Tibial artery (tissue), 4 donors: ENCODE measurements around the gene CYP1A1.
A peak's percentile ranks its signal among the peaks of the same experiment; 100 is the strongest.

ENCODE experiments used
- DNase-seq, 2 donors: peaks; one replicate each; pipeline ENCODE4 v3.0.0-alpha.2; 2019
- H3K27ac ChIP-seq, 2 donors: fragments of 200-600 bp; sonication (generic) in 1 of 2; 1 replicate in 1 of 2; 2 replicates in 1 of 2; pipeline ENCODE4 v1.5.1; 2018 to 2019; ENCODE audit warnings: mild to moderate bottlenecking in 1 of 2
- H3K27me3 ChIP-seq, 2 donors: fragments of 200-600 bp; sonication (generic) in 1 of 2; one replicate each; pipeline versions ENCODE4 v1.5.1 to v1.6.0; 2016 to 2019
- H3K36me3 ChIP-seq, 3 donors: fragments of 200-600 bp; sonication (generic) in 2 of 3; one replicate each; pipeline ENCODE4 v1.5.1; 2016 to 2019; ENCODE audit warnings: mild to moderate bottlenecking in 2 of 3
- H3K4me1 ChIP-seq, 4 donors: fragments of 200-600 bp; sonication (generic) in 2 of 4; 1 replicate in 3 of 4; 2 replicates in 1 of 4; pipeline ENCODE4 v1.5.1; 2016 to 2019
- H3K4me3 ChIP-seq, 2 donors: fragments of 200-600 bp; sonication (generic) in 1 of 2; 1 replicate in 1 of 2; 2 replicates in 1 of 2; pipeline ENCODE4 v1.5.1; 2018 to 2019; ENCODE audit warnings: mild to moderate bottlenecking in 2 of 2
- H3K9me3 ChIP-seq, 3 donors: fragments of 200-600 bp; sonication (generic) in 1 of 3; one replicate each; pipeline ENCODE4 v1.5.1; 2016 to 2019
- intact Hi-C: fragments of 100-400 bp; cut with DNase I; formaldehyde crosslinking; loops from one replicate; pipeline ENCODE4 v1.15.0; 2023; ENCODE audit warnings: low total_unique reads
- TF ChIP-seq, protein P1 (sequence below), 2 experiments: fragments of 200-600 bp in 1 of 2; fragments of 450-650 bp in 1 of 2; IDR thresholded peaks; one replicate each; pipeline ENCODE4 v1.5.1; 2017 to 2019; ENCODE audit warnings: antibody characterized with exemption in 2 of 2, mild to moderate bottlenecking in 1 of 2, moderate library complexity in 1 of 2

CYP1A1 gene

DNA sequence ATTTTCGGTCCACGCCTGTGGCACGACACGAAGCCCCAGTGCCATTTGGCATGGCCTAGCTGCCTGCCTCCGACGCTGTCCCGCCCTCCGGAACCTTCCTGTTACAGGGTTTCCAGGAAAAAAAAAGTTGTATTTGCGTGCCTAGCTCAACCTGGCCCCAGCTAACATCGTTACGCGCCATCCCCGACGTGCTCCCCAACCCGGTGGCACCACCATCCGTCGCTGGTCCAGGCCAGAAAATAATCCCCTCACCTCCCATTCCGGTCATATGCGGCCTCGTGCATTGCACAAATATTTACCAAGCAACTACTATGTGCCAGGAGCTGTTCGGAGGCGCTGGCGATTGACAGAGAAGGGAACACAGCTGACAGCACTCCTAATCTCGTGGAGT lies 1.4 kb upstream of the CYP1A1 start:
- H3K9me3 ChIP-seq: no peaks in the 10 kb centered on the region
- H3K4me3 ChIP-seq: peak overlapping the region; percentile 54 to 61
- no peak overlapping the region for H3K27ac ChIP-seq
- DNase-seq: no peak
- H3K27me3 ChIP-seq: peaks cover 0 to 53% of the 10 kb centered on the region in 2 donors
- TF ChIP-seq, protein P1, sequence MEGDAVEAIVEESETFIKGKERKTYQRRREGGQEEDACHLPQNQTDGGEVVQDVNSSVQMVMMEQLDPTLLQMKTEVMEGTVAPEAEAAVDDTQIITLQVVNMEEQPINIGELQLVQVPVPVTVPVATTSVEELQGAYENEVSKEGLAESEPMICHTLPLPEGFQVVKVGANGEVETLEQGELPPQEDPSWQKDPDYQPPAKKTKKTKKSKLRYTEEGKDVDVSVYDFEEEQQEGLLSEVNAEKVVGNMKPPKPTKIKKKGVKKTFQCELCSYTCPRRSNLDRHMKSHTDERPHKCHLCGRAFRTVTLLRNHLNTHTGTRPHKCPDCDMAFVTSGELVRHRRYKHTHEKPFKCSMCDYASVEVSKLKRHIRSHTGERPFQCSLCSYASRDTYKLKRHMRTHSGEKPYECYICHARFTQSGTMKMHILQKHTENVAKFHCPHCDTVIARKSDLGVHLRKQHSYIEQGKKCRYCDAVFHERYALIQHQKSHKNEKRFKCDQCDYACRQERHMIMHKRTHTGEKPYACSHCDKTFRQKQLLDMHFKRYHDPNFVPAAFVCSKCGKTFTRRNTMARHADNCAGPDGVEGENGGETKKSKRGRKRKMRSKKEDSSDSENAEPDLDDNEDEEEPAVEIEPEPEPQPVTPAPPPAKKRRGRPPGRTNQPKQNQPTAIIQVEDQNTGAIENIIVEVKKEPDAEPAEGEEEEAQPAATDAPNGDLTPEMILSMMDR (IDR thresholded peaks at IDR 0.05): no peak
- H3K4me1 ChIP-seq: peaks cover 0 to 17% (median 13%) of the 10 kb centered on the region in 4 donors
- H3K36me3 ChIP-seq: no peaks in the 10 kb centered on the region
- intact Hi-C loops: no loop called here

DNA sequence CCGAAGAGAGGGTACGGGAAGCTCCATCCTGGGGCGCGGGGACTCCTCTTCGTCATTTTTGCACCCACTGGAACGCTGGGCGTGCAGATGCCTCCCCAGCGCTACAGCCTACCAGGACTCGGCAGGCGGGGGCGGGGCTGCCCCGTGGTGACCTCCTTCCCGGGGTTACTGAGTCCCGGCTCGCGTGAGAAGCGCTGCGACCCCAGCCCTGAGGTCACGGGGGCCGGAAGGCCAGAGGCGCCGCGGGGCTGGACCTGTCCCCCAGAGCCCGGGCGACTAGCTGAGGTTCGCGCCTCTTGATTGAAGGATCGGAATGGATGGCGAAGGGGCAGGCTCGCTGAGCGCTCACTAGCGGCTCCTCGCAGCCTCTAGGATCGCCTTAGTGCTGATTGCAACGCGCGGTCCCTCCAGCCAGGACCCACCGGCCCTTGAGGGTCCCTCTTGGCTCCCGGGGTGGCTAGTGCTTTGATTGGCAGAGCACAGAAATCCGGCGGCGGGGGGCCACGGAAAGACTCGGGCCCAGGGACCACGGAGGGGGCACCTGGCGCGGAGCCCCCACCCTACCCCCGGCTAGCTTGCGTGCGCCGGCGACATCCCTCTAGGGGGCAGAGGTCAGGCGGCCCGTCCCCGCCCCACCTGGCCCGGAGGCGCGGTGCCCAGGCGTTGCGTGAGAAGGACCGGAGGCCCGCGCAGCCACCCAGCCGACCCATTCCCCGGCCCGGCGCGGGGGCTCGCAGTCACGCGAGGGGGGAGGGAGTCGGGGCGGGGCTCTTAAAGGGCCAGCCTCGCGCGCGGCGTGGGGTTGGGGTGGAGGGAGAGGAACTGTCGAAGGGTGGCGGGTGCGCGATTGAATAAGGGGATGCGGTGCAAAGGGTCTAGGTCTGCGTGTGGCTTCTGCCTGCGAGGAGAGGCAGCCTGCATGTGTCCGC lies 781 bp upstream of the CYP1A1 start:
- peak in 1 of 2 donors; percentile 27 for DNase-seq
- H3K36me3 ChIP-seq: no peaks in the 10 kb centered on the region
- H3K27ac ChIP-seq: no peak overlapping the region

DNA sequence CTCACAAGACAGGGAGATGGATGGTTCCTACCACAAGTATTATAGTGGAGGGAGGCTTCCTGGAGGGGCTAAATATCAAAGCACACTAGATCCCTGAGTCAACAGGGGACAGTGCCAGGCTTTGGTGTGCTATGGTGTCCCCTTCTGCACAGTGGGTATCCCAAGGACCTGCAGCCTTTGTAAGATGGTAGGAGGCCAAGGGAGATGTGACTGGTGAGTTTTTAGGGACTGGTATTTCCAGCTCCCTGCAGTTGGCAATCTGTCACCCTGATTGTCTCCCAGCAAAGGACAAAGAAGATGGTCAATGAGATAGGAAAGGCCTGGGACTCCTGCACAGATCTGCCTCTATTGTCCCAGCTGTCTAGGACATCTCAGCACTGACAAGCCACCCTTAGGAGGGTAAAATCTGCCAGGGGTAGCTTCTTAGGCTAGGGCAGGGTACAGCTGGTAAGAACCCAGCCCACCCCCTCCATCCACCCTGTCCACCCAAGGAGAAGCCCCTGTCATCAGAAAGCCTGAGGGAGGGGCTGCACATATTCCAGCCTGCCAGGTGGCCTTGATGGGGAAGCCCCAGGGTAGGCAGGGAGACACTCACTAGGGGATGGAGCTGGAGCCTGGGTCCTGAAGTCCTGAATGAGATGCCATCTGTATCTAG lies 631 bp downstream of the CYP1A1 start:
- TF ChIP-seq, protein P1 (IDR thresholded peaks at IDR 0.05): no peak

More for the DNA sequence above, 781 bp upstream of the CYP1A1 start:
- peaks cover 0 to 46% of the 10 kb centered on the region in 2 donors for H3K27me3 ChIP-seq
- H3K4me3 ChIP-seq: peak overlapping the region; percentile 54 to 61
- intact Hi-C loops: no loop called here
- no peaks in the 10 kb centered on the region for H3K9me3 ChIP-seq
- peaks cover 0 to 17% (median 13%) of the 10 kb centered on the region in 4 donors for H3K4me1 ChIP-seq
- TF ChIP-seq, protein P1 (IDR thresholded peaks at IDR 0.05): no peak

DNA sequence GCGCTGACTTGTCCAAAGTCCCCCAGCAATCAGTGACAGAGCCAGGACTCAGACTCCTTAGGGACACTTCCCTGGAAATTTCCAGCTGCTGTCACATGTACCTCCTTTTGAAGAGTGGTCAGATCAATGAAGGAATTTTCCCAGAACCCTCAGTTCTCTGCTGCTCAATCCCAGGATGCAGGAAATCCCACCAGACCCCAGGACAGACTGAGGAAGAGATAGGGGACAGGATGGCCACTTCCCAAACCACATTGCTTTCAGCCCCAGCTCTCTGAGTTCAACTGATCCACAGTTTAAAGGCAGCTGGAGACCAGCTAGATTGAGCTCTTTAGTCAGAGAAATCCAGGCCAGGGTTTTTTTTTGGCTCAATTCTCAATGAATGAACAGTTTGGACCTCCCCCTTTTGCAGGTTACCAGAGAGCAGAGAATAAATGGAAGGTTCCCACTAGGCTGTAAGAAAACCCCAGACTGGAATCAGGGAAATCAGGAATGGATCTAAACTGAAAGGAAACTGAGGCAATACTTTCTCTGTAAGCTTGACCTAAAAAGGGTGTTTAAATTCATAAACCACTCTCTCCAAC lies 1.5 kb downstream of the CYP1A1 start:
- no peak for DNase-seq

More for the DNA sequence above, 631 bp downstream of the CYP1A1 start:
- Histone ChIP-seq H3K27ac (no peak overlapping the region), H3K27me3 (peaks cover 0 to 33% of the 10 kb centered on the region in 2 donors), H3K4me3 (no peak overlapping the region), H3K9me3 (no peaks in the 10 kb centered on the region), H3K4me1 (peaks cover 0 to 17% (median 13%) of the 10 kb centered on the region in 4 donors), H3K36me3 (no peaks in the 10 kb centered on the region)
- intact Hi-C loops: no loop called here
- no peak for DNase-seq

DNA sequence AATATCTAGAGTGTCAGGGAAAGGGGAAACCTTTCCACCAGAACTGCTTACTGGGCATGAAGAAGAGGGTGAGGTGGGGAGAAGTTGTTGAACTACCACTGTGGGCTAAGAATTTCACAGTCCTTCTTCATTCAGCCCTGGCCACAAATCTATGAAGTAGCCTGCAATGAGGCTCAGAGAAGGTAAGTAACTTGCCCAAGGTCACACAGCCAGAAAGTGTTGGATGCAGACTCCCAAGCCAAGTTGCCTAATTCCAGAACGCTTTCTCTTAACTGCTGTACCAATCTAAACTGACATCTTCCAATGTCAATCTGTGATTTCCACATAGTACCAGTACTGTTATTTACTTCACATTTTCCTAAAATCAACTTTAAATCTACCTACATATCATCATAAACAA lies 2.1 kb downstream of the CYP1A1 start:
- TF ChIP-seq, protein P1 (IDR thresholded peaks at IDR 0.05): no peak
- Histone ChIP-seq H3K27me3 (peaks cover 0 to 31% of the 10 kb centered on the region in 2 donors), H3K9me3 (no peaks in the 10 kb centered on the region), H3K27ac (no peak overlapping the region), H3K36me3 (no peaks in the 10 kb centered on the region), H3K4me3 (no peak overlapping the region), H3K4me1 (peaks cover 0 to 17% (median 13%) of the 10 kb centered on the region in 4 donors)
- intact Hi-C loops: no loop called here
- DNase-seq: no peak

More for the DNA sequence above, 1.5 kb downstream of the CYP1A1 start:
- Histone ChIP-seq H3K4me1 (peaks cover 0 to 17% (median 13%) of the 10 kb centered on the region in 4 donors), H3K27ac (no peak overlapping the region), H3K36me3 (no peaks in the 10 kb centered on the region), H3K4me3 (no peak overlapping the region), H3K27me3 (peaks cover 0 to 33% of the 10 kb centered on the region in 2 donors), H3K9me3 (no peaks in the 10 kb centered on the region)
- TF ChIP-seq, protein P1 (IDR thresholded peaks at IDR 0.05): no peak
- intact Hi-C loops: no loop called here
